C4-2B (cell line): Measurements from ENCODE around the gene PRR12.

Source experiments
- ZFX ChIP-seq: fragments of 450-650 bp; IDR thresholded peaks from 2 replicates; pipeline ENCODE4 v1.6.1; 2017
- TF ChIP-seq, protein P1 (sequence below): fragments of 450-650 bp; conservative IDR thresholded peaks from 2 replicates; pipeline ENCODE4 v1.5.1; 2017; ENCODE audit warnings: mild to moderate bottlenecking

DNA sequence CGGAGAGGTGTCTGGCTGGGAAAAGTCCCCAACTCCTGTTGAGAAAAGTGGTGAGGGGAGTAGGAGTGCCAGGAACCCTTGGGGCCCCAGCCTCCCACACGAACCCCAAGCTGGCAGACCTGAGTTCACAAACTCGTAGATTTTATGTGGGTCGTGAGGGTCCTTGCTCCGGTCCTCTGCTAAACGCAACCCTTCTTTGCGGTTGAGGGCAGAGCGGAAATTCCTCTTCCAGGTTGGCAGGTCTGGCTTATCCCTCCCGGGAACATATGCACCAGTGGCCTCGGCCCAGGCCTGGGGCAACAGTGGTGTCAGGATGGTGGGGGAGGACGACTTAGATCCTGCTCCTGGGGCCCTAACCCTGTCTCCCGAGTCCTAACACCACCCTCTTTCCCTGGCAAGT, 72.2 kb downstream of the PRR12 start:
- TF ChIP-seq, protein P1, sequence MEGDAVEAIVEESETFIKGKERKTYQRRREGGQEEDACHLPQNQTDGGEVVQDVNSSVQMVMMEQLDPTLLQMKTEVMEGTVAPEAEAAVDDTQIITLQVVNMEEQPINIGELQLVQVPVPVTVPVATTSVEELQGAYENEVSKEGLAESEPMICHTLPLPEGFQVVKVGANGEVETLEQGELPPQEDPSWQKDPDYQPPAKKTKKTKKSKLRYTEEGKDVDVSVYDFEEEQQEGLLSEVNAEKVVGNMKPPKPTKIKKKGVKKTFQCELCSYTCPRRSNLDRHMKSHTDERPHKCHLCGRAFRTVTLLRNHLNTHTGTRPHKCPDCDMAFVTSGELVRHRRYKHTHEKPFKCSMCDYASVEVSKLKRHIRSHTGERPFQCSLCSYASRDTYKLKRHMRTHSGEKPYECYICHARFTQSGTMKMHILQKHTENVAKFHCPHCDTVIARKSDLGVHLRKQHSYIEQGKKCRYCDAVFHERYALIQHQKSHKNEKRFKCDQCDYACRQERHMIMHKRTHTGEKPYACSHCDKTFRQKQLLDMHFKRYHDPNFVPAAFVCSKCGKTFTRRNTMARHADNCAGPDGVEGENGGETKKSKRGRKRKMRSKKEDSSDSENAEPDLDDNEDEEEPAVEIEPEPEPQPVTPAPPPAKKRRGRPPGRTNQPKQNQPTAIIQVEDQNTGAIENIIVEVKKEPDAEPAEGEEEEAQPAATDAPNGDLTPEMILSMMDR, result no peak
- TF ChIP-seq ZFX, result no peak
